Measurements from ENCODE around the gene DQX1. TPM values are rescaled to one million over a fixed set of nuclear protein-coding genes. Genes with fewer than 3 reads are reported as not detected.

The DQX1 gene
- total and polyA plus RNA-seq, 9 of the 15 experiments (the other 6 are each of a cell fraction or from before 2014, with no cell fraction given), result 0.04 to 0.38 (median 0.18) TPM; not detected in 1

DNA sequence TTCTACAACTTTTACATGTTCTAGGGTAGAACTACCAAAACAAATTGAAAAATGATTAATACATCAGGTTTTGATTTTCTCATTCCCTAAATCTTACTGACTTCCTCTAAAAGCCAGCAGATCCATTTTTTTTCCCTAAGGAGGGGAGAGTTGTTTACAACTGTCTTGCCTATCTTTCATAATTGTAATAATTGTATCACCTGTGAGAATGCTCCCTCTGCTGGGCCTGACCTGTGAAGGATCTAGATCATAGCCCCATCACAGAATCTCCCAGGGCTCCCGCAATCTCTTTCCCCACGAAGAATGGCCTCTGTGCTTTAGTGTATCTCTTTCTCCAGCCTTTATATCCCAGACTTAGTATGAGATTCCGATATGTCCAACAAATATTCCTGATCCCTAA, 18.6 kb upstream of the DQX1 start:
- Histone ChIP-seq H4K20me1 (replicated peaks; ENCODE audit: control insufficient read depth, insufficient read depth, low read length) (no peaks in the 10 kb centered on the region), H3K27me3 (ENCODE audit: control insufficient read depth in 2 of 2, insufficient read depth in 2 of 2, low read length in 2 of 2) (no peaks in the 10 kb centered on the region)
- POLR2A ChIA-PET, result interaction anchor here (0.5 to 3.8 kb wide), 2 partner anchors 12 to 81 kb away, joined by 3 to 17 read pairs; no protein-coding TSS in a partner anchor
- no peak for TF ChIP-seq SRSF9 (IDR thresholded peaks at IDR 0.05; ENCODE audit: borderline replicate concordance, low read depth, low read length)
- no peak for TF ChIP-seq ZNF274 (IDR thresholded peaks at IDR 0.05; ENCODE audit: borderline replicate concordance, low read depth, low read length)
- TF ChIP-seq SMAD3 (CRISPR knock-in tag; conservative IDR thresholded peaks at IDR 0.05), result no peak
- no peak for TF ChIP-seq KHSRP (IDR thresholded peaks at IDR 0.05)
- peak in 1 of 2 experiments; percentile 75; a peak in 3 of 4 replicates for TF ChIP-seq FOXK2 (conservative IDR thresholded peaks at IDR 0.05 in 1 of 2, IDR thresholded peaks at IDR 0.05 in 1 of 2; ENCODE audit: low read depth in 2 of 2)
- TF ChIP-seq, protein P1, sequence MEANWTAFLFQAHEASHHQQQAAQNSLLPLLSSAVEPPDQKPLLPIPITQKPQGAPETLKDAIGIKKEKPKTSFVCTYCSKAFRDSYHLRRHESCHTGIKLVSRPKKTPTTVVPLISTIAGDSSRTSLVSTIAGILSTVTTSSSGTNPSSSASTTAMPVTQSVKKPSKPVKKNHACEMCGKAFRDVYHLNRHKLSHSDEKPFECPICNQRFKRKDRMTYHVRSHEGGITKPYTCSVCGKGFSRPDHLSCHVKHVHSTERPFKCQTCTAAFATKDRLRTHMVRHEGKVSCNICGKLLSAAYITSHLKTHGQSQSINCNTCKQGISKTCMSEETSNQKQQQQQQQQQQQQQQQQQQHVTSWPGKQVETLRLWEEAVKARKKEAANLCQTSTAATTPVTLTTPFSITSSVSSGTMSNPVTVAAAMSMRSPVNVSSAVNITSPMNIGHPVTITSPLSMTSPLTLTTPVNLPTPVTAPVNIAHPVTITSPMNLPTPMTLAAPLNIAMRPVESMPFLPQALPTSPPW (CRISPR knock-in tag; IDR thresholded peaks at IDR 0.05), result no peak
- no peak for TF ChIP-seq SMAD2 (IDR thresholded peaks at IDR 0.05; ENCODE audit: low read depth, low read length)
- TF ChIP-seq ZC3H11A (IDR thresholded peaks at IDR 0.05; ENCODE audit: low read depth, low read length), result no peak
- TF ChIP-seq DMBX1 (CRISPR knock-in tag; IDR thresholded peaks at IDR 0.05; ENCODE audit: borderline replicate concordance), result no peak
- TF ChIP-seq, protein P2, sequence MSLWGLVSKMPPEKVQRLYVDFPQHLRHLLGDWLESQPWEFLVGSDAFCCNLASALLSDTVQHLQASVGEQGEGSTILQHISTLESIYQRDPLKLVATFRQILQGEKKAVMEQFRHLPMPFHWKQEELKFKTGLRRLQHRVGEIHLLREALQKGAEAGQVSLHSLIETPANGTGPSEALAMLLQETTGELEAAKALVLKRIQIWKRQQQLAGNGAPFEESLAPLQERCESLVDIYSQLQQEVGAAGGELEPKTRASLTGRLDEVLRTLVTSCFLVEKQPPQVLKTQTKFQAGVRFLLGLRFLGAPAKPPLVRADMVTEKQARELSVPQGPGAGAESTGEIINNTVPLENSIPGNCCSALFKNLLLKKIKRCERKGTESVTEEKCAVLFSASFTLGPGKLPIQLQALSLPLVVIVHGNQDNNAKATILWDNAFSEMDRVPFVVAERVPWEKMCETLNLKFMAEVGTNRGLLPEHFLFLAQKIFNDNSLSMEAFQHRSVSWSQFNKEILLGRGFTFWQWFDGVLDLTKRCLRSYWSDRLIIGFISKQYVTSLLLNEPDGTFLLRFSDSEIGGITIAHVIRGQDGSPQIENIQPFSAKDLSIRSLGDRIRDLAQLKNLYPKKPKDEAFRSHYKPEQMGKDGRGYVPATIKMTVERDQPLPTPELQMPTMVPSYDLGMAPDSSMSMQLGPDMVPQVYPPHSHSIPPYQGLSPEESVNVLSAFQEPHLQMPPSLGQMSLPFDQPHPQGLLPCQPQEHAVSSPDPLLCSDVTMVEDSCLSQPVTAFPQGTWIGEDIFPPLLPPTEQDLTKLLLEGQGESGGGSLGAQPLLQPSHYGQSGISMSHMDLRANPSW (CRISPR knock-in tag; IDR thresholded peaks at IDR 0.05), result no peak
- TF ChIP-seq, protein P3, sequence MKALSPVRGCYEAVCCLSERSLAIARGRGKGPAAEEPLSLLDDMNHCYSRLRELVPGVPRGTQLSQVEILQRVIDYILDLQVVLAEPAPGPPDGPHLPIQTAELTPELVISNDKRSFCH (CRISPR knock-in tag; IDR thresholded peaks at IDR 0.05), result no peak
- TF ChIP-seq, protein P3 (tag; IDR thresholded peaks at IDR 0.05), result no peak
- no peak for TF ChIP-seq MTA3 (IDR thresholded peaks at IDR 0.05; ENCODE audit: borderline replicate concordance)
- TF ChIP-seq SRSF3 (IDR thresholded peaks at IDR 0.05; ENCODE audit: insufficient read depth, low read length), result no peak
- TF ChIP-seq, protein P4, sequence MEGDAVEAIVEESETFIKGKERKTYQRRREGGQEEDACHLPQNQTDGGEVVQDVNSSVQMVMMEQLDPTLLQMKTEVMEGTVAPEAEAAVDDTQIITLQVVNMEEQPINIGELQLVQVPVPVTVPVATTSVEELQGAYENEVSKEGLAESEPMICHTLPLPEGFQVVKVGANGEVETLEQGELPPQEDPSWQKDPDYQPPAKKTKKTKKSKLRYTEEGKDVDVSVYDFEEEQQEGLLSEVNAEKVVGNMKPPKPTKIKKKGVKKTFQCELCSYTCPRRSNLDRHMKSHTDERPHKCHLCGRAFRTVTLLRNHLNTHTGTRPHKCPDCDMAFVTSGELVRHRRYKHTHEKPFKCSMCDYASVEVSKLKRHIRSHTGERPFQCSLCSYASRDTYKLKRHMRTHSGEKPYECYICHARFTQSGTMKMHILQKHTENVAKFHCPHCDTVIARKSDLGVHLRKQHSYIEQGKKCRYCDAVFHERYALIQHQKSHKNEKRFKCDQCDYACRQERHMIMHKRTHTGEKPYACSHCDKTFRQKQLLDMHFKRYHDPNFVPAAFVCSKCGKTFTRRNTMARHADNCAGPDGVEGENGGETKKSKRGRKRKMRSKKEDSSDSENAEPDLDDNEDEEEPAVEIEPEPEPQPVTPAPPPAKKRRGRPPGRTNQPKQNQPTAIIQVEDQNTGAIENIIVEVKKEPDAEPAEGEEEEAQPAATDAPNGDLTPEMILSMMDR (IDR thresholded peaks at IDR 0.05 in 2 of 3, conservative IDR thresholded peaks at IDR 0.05 in 1 of 3; ENCODE audit: insufficient read depth in 2 of 3, low read depth in 1 of 3, low read length in 3 of 3), result peak; percentile 15 to 44 (median 24); a peak in 3 of 6 replicates

More for the DNA sequence above, 18.6 kb upstream of the DQX1 start:
- Histone ChIP-seq H3K4me2 (ENCODE audit: insufficient read depth, low read length) (no peak overlapping the region), H3K9ac (ENCODE audit: insufficient read depth in 1 of 2, low read depth in 2 of 2, low read length in 2 of 2) (no peak overlapping the region), H3K9me1 (ENCODE audit: control insufficient read depth, insufficient read depth, low read length) (no peaks in the 10 kb centered on the region), H3K27ac (ENCODE audit: extremely low read depth, low read depth, low read length) (no peak overlapping the region), H3K4me1 (replicated peaks in 1 of 2; ENCODE audit: control insufficient read depth in 2 of 2, insufficient read depth in 2 of 2, low read length in 2 of 2) (peaks cover 18 to 37% of the 10 kb centered on the region in 2 experiments), H3K4me3 (no peak overlapping the region), H3K36me3 (ENCODE audit: control insufficient read depth, insufficient read depth, low read length) (no peaks in the 10 kb centered on the region), H2AFZ (ENCODE audit: low read depth, low read length) (no peak overlapping the region), H3K79me2 (ENCODE audit: control insufficient read depth, insufficient read depth, low read length) (peaks cover 1% of the 10 kb centered on the region; the same call in 1 of the 3 replicates), H3K9me3 (replicated peaks; ENCODE audit: control insufficient read depth, insufficient read depth, low read depth, low read length) (no peaks in the 10 kb centered on the region)
- WGBS (ENCODE audit: insufficient coverage, low coverage, missing lambda C conversion rate), result 21% methylated on average over 3 of the region's 3 CpGs
- intact Hi-C loops (cut with micrococcal nuclease) (no loop called here), in situ Hi-C loops (cut with MboI) (no loop called here)
- 0 out of 3 replicates have a peak, but pooled peaks have one; percentile 14 for ATAC-seq
- no peak for FAIRE-seq
- BruUV-seq (replicated peaks), result no TSS peak
- peak in 2 of 4 experiments; percentile 32 to 35 for DNase-seq (ENCODE audit: extremely low read depth in 1 of 4, low spot score in 3 of 4)
- CTCF ChIA-PET (ENCODE audit: low intra/inter-chr PET ratio), result interaction anchor here (1.2 kb wide), 1 partner anchor 61 kb away, joined by 4 read pairs; the partner anchor contains the start of genes CCDC142 and TTC31

Measured in K562 (cell line).